Small intestine (tissue), 7 donors: ENCODE results near the gene SLC4A8. TPM values are rescaled to one million over a fixed set of nuclear protein-coding genes. Genes with fewer than 3 reads are reported as not detected.

Source experiments
- DNase-seq, 2 donors: peaks; one replicate each; pipeline versions ENCODE4 v3.0.0 to v3.0.0-alpha.2; 2013
- FAIRE-seq: peaks from 2 replicates; lab custom pipeline; 2012; peaks lifted over from hg19 to GRCh38; lab: Jason Lieb, UNC
- H3K27ac ChIP-seq, 3 donors: one replicate each; pipeline ENCODE4 v1.5.1; 2013; ENCODE audit warnings: low read length in 2 of 3, mild to moderate bottlenecking in 2 of 3, control low read depth in 1 of 3, inconsistent platforms in 1 of 3, low read depth in 1 of 3, moderate library complexity in 1 of 3
- H3K27me3 ChIP-seq, 3 donors: one replicate each; pipeline ENCODE4 v1.6.1; 2013; ENCODE audit warnings: low read length in 3 of 3, inconsistent platforms in 1 of 3; ENCODE audit not compliant: control insufficient read depth in 3 of 3, insufficient read depth in 3 of 3
- H3K36me3 ChIP-seq, 3 donors: one replicate each; pipeline ENCODE4 v1.6.1; 2013; ENCODE audit warnings: low read length in 3 of 3, inconsistent platforms in 1 of 3, low read depth in 1 of 3, mild to moderate bottlenecking in 1 of 3, moderate library complexity in 1 of 3; ENCODE audit not compliant: control insufficient read depth in 3 of 3, insufficient read depth in 2 of 3
- H3K4me1 ChIP-seq, 3 donors: one replicate each; pipeline ENCODE4 v1.6.1; 2013; ENCODE audit warnings: low read length in 2 of 3, inconsistent platforms in 1 of 3, low read depth in 1 of 3, mild to moderate bottlenecking in 1 of 3, moderate library complexity in 1 of 3; ENCODE audit not compliant: control insufficient read depth in 3 of 3, insufficient read depth in 2 of 3
- H3K4me3 ChIP-seq, 3 donors: one replicate each; pipeline ENCODE4 v1.5.1; 2013; ENCODE audit warnings: low read length in 3 of 3, control low read depth in 1 of 3, inconsistent platforms in 1 of 3, low read depth in 1 of 3, mild to moderate bottlenecking in 1 of 3, moderate library complexity in 1 of 3
- H3K9me3 ChIP-seq, 2 donors: one replicate each; pipeline ENCODE4 v1.6.1; 2013; ENCODE audit warnings: low read depth in 1 of 2, low read length in 1 of 2; ENCODE audit not compliant: control insufficient read depth in 2 of 2, insufficient read depth in 1 of 2
- WGBS, 3 donors: extraction: QIAGEN DNeasy Blood & Tissue Kit; methylation state at CpG; one replicate each; pipeline ENCODE4 v1.1.7; 2013; 5-methylcytosine and 5-hydroxymethylcytosine counted together
- polyA plus RNA-seq, 4 donors: library from polyadenylated mRNA; stranded (reverse) in 3 of 4; unstranded in 1 of 4; fragments of 200-250 nt in 3 of 4; fragments of 120-200 nt in 1 of 4; gene quantifications; one replicate each; pipeline versions ENCODE4 v1.2.1 to v1.2.3, GENCODE V29; 2013
- donor health status: healthy with polysubstance abuse.
- donor health status: control.
- donor health status: control.
- donor health status: Bipolar disorder and iron deficiency.
- donor health status: healthy.

The SLC4A8 gene
- polyA plus RNA-seq, 4 donors = 0.43 to 2.5 (median 1.7) TPM

DNA sequence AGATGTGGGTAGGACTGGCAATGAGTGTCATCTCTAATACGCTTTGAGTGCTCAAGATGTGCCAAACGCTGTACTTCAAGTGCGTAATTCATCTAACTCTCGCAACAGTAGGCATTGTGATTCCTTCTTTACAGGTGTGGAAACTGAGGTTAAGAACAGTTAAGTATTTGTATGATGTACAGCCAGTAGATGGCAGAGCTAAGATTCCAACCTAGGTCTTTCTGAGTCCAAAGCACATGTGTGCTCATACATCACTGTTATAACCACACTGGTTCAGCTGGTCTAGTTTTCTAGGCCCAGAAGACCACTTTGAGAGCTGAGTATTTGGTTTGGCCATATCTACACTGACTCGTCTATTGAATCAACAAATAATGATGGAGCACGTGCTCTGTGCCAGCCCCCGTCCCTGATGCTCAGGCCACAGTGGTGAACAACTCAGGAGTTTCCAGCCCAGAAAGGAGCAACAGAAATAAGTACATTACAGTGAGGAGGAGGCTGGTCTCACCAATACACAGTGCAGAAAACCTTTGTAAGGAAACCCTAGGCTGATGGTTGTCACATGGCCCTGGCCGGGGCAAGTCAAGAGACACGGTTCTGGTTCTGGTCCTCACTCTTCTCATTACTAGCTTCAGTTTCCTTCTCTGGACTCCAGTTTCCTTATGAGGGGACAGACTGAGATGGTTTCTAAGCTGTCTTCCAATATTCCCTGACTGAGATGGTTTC, 97.1 kb downstream of the SLC4A8 start:
- H3K4me3 ChIP-seq = no peak overlapping the region
- H3K9me3 ChIP-seq = no peaks in the 10 kb centered on the region
- no peaks in the 10 kb centered on the region for H3K27me3 ChIP-seq
- H3K36me3 ChIP-seq = no peaks in the 10 kb centered on the region
- peak overlapping the region in 1 of 3 donors; percentile 40 for H3K27ac ChIP-seq
- 87 to 90% (median 89%) methylated on average over 9 of the region's 9 CpGs for WGBS, 3 donors
- DNase-seq (peak in 1 of 2 donors; percentile 11), FAIRE-seq (no peak)
- peaks cover 0 to 33% (median 0%) of the 10 kb centered on the region in 3 donors for H3K4me1 ChIP-seq

DNA sequence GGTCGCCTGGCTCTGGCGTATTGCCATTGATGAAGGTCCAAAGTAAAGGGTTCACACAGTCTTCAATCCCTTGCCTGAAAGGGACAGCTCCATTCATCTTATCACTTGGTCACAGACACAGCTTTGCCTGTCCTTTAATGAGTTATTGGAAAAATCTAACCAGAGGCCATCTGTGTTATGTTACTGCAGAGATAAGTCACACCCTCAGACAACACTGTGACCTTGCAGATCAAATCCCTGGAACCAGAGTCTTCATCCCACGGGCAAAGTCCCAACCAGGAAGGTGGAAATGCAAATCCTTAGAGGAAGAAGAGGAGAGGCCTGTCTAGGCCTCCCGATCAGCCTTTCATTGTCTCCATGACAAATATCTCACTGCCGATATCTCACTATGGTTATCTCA, 98.1 kb downstream of the SLC4A8 start:
- no peaks in the 10 kb centered on the region for H3K27me3 ChIP-seq
- WGBS, 3 donors = 24 to 58% (median 43%) methylated on average over 5 of the region's 5 CpGs
- H3K27ac ChIP-seq = peak overlapping the region in 1 of 3 donors; percentile 40
- DNase-seq (peak; percentile 53 to 67), FAIRE-seq (no peak)
- peaks cover 0 to 33% (median 0%) of the 10 kb centered on the region in 3 donors for H3K4me1 ChIP-seq
- no peaks in the 10 kb centered on the region for H3K36me3 ChIP-seq
- H3K4me3 ChIP-seq = no peak overlapping the region
- H3K9me3 ChIP-seq = no peaks in the 10 kb centered on the region

DNA sequence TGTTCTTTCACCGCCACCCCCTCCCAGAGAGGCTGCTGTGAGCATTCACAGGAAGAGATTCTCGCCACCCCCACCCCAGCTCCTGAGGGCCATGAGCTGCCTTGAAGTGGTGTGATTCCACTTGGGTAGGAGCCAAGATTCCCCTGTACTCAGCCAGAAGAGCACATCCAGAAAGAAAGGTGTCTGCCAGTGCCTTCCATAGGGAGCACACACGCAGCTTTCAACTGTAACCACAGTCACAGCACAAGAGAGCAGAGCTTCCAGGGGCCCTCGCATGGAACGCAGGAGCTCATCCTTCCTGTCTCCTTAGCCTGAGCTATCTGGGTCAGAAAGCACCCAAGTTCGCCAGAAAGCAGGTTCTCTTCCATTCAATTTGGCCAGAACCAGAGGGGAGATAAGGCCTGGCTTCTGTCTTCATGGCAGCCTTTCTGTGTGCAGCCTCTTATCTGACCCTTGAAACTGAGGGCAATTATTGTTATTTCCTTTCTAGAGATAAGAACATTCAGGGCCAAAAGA, 99.8 kb downstream of the SLC4A8 start:
- 45 to 65% (median 47%) methylated on average over 6 of the region's 6 CpGs for WGBS, 3 donors

DNA sequence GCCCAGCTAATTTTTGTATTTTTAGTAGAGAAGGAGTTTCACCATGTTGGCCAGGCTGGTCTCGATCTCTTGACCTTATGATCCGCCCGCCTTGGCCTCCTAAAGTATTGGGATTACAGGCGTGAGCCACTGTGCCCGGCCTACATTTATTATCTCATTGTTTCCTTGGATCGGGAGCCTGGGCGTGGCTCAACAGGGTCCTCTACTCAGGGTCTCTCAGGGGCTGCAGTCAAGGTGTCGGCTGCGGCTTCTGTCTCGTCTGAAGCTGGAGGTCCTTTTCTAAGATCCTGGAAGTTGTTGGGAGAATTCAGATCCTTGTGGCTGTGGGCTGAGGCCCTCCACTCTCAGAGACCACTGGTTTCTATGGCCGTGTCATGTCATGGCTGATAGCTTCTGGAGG, 100.9 kb downstream of the SLC4A8 start:
- H3K27me3 ChIP-seq = no peaks in the 10 kb centered on the region
- no peaks in the 10 kb centered on the region for H3K9me3 ChIP-seq
- no peak overlapping the region for H3K4me3 ChIP-seq
- WGBS, 3 donors = 84 to 91% (median 88%) methylated on average over 11 of the region's 11 CpGs
- no peak for DNase-seq
- H3K4me1 ChIP-seq = peaks cover 0 to 53% (median 5%) of the 10 kb centered on the region in 3 donors
- H3K36me3 ChIP-seq = no peaks in the 10 kb centered on the region
- FAIRE-seq = no peak
- no peak overlapping the region for H3K27ac ChIP-seq

More for the DNA sequence above, 99.8 kb downstream of the SLC4A8 start:
- no peaks in the 10 kb centered on the region for H3K27me3 ChIP-seq
- peak overlapping the region in 1 of 3 donors; percentile 44 for H3K27ac ChIP-seq
- FAIRE-seq (no peak), DNase-seq (peak; percentile 58 to 70)
- no peaks in the 10 kb centered on the region for H3K36me3 ChIP-seq
- H3K4me1 ChIP-seq = peaks cover 0 to 46% (median 5%) of the 10 kb centered on the region in 3 donors
- no peaks in the 10 kb centered on the region for H3K9me3 ChIP-seq
- no peak overlapping the region for H3K4me3 ChIP-seq

DNA sequence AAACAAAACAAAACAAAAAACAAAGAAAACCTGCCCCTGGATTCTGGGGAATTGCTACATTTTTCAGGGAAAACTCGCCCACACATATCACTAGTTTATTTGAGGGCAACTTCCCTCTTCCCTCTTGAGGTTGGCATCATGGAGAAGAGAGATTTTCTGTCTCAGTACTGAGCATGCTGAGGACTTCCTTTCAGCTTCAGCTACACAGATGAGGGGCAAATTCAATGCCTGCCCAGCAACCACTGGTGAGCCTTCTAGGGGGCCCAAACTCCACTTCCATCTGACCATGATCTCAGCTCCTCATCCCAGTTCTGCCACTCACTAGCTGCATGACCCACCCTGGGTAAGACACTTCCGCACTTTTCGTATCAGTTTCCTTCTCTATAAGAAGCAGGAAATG, 103.3 kb downstream of the SLC4A8 start:
- FAIRE-seq (no peak), DNase-seq (no peak)
- Histone ChIP-seq H3K27ac (no peak overlapping the region), H3K4me1 (peaks cover 0 to 59% (median 8%) of the 10 kb centered on the region in 3 donors), H3K4me3 (no peak overlapping the region), H3K36me3 (no peaks in the 10 kb centered on the region), H3K9me3 (no peaks in the 10 kb centered on the region), H3K27me3 (peaks cover 0 to under 1% (median 0%) of the 10 kb centered on the region in 3 donors)
- 80 to 93% (median 87%) methylated on average over 3 of the region's 3 CpGs for WGBS, 3 donors

DNA sequence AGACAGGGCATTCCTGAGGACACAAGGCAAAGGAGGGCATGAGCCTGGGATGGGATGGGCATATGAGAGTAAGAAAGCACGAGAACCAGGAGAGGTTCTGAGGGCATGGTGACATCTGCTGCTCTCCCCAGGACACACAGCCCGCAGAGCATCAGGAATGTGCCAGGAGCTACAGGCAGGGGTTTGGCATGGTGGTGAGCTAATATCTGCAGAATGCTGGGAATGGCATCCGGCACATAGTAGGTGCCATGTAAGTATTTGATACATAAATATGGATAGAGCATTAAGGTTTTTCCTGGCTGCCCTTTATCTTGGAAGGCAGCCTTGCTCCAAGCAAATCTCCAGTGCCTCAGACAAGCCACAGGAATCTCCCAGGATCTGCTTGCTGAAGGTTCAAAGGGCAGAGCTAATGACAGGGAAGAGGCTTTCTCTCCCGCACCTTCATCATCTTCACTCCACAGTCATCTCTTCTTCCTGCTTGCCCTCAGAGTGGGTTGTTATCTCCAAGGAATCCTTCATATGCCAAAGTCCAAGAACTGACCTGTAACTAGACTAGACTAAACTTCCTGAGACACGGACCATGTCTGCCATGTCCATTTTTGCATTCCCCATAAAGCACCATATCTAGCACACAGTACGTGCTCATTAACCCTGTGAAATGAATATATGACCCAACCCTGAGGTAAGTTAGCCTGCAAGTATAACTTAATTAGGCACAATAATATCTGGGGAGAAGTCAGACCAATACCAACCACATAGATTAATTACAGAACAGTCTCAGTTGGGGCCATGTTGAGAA, 104.4 kb downstream of the SLC4A8 start:
- FAIRE-seq = no peak
- Histone ChIP-seq H3K9me3 (no peaks in the 10 kb centered on the region), H3K36me3 (no peaks in the 10 kb centered on the region), H3K27ac (peak overlapping the region in 2 of 3 donors; percentile 35 to 47), H3K4me3 (no peak overlapping the region), H3K4me1 (peaks cover 0 to 48% (median 8%) of the 10 kb centered on the region in 3 donors), H3K27me3 (peaks cover 0 to 2% (median 0%) of the 10 kb centered on the region in 3 donors)
- 57 to 76% (median 67%) methylated on average over 6 of the region's 6 CpGs for WGBS, 3 donors
- peak; percentile 74 to 78 for DNase-seq

DNA sequence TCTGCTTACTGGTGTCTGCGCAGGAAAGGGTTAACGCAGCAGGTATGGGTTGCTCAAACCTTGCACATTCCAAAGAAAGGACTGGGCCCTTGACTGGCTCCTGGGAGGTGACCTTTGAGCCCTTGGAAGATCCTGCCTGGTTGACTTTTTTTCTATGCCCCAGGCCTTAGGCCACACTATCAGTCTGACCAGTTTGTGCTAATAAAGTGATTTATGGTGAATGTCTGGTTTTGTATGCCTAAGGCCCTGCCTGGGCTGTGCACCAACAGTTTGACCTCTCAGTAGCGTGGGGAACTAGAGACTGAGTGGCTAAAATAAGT, 105.0 kb downstream of the SLC4A8 start:
- DNase-seq (peak in 1 of 2 donors; percentile 64), FAIRE-seq (no peak)
- peaks cover 0 to 3% (median 2%) of the 10 kb centered on the region in 3 donors for H3K27me3 ChIP-seq
- peaks cover 0 to 43% (median 8%) of the 10 kb centered on the region in 3 donors for H3K4me1 ChIP-seq
- no peaks in the 10 kb centered on the region for H3K9me3 ChIP-seq
- 74 to 81% (median 80%) methylated on average over 3 of the region's 3 CpGs for WGBS, 3 donors
- H3K36me3 ChIP-seq = no peaks in the 10 kb centered on the region
- H3K27ac ChIP-seq = peak overlapping the region in 1 of 3 donors; percentile 21
- H3K4me3 ChIP-seq = no peak overlapping the region

DNA sequence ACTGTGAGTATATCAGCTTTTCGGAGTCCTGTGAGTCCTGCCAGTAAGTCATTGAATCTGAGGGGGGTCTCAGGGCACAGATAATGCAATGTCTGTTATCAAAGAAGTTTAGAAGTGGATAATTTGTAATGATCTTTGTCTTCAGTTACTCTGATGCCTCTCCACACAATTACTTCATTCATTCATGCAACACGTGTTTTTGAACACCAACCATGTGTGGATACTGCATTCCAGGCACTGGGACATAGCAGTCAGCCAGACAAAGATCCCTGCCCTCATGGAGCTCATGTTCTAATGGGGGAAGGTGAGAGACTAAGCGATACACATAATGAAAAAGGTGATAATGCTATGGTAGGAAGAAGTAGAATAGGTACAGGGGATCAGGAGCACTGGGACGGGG, 105.6 kb downstream of the SLC4A8 start:
- Histone ChIP-seq H3K27me3 (peaks cover 0 to 4% (median 2%) of the 10 kb centered on the region in 3 donors), H3K9me3 (no peaks in the 10 kb centered on the region), H3K4me3 (no peak overlapping the region), H3K36me3 (no peaks in the 10 kb centered on the region), H3K4me1 (peaks cover 0 to 37% (median 8%) of the 10 kb centered on the region in 3 donors), H3K27ac (no peak overlapping the region)
- DNase-seq = no peak
- FAIRE-seq = no peak
- 87 to 89% (median 89%) methylated on average over 4 of the region's 4 CpGs for WGBS, 3 donors
